Activated T-cell treated with anti-CD3 and anti-CD28 coated beads, Interleukin-2, amount 50 U/mL, for 1 hour (primary cell): ENCODE measurements around the gene CANT1.

ENCODE experiments used
- DNase-seq: peaks from one replicate; pipeline ENCODE4 v3.0.0-alpha.2; 2020

The CANT1 gene

GRCh38 chr17:79009397-79010303 is at the start of gene CANT1:
CANT1 (minus strand) TSS chr17:79009764; CDS start chr17:78997622, 12,142 bp downstream.
- peak; percentile 85 for DNase-seq

GRCh38 chr17:79057737-79058385 is 48.3 kb upstream of the CANT1 start:
- no peak for DNase-seq

DNA sequence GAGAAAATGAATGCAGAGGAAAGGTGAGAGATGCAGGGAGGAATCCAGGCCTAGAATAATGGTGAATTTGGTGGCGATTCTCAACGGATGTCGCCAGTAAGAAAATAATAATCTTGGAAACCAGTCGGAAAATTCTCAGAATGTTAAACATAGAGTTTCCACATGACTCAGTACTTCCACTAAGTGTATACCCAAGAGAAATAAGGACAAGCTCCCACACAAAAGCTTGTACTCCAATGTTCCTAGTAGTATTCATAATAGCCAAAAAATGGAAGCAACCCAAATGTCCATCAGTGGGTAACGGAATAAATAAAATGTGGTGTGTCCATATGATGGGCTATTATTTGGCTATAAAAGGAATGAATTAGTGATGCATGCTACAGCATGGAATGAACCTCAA is 45.6 kb upstream of the CANT1 start:
- no peak for DNase-seq

DNA sequence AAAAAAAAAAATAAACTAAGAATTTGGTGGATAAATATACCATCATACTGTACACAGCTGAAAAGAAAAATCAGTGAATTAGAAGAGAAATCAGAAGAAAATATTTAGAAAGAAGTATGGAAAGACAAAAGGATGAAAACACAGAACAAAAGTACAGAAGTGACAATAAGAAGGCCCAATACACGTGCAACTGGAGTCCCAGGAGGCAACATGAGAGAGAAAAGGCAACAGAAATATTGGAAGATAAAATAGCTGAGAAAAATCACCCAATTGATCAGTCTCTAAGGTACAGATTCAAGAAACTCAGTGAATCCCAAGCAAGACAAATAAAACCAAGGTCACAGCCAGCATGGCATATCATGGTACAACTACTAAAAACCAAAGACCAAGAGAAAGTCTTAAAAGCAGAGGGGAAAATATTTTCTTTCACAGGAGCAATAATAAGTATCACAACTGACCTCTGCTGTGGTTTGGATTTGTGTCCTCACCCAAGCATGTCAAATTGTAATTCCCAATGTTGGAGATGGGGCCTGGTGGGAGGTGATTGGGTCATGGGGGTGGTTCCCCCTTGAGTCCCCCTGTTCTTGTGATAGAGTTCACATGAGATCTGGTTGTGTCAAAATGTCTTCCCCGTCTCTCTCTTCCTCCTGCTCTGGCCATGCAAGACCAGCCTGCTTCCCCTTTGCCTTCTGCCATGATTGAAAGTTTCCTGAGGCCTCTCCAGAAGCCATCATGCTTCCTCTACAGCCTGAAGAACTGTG is 44.8 kb upstream of the CANT1 start:
- no peak for DNase-seq

DNA sequence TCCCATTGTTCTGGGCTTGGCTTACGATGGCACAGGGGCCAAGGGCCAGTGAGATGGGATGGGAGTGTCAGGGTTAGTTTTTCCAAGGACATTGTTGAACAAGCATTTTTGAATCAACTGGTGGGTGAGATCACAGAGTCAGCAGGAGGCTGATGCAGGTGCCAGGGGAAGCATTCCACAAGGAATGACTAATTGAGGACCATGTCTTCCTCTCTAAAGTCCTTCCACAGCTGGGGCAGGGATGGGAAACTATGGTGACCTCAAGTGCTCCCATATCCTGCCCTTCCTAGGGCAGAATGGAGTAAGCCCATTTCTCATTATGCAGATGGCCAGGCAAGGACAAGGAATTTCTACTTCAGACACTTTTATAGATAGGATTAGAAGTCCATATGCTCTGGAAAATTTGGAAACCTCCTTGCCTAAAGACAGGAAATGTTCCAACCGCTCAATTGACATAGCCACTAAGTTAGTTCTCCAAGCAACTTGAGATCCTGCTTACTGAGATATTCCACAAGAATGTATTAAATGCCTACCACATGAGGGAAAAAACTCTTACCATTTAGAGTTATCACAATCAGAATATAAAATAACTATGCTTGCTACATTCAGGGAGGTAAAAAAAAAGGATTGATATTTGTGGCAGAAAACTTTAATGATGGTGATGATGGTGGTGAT is 43.8 kb upstream of the CANT1 start:
- DNase-seq: no peak

GRCh38 chr17:79052131-79052530 is 42.6 kb upstream of the CANT1 start:
- no peak for DNase-seq

- DNase-seq: no peak
These were observed 41.7 kb upstream of the CANT1 start for GRCh38 chr17:79051306-79051705.

- no peak for DNase-seq
These were observed 41.0 kb upstream of the CANT1 start for GRCh38 chr17:79050551-79050950.

GRCh38 chr17:79049821-79050220 is 40.3 kb upstream of the CANT1 start:
- no peak for DNase-seq

GRCh38 chr17:79048826-79049755 is 39.5 kb upstream of the CANT1 start:
- no peak for DNase-seq

GRCh38 chr17:79047923-79048825 is 38.6 kb upstream of the CANT1 start:
- no peak for DNase-seq

DNA sequence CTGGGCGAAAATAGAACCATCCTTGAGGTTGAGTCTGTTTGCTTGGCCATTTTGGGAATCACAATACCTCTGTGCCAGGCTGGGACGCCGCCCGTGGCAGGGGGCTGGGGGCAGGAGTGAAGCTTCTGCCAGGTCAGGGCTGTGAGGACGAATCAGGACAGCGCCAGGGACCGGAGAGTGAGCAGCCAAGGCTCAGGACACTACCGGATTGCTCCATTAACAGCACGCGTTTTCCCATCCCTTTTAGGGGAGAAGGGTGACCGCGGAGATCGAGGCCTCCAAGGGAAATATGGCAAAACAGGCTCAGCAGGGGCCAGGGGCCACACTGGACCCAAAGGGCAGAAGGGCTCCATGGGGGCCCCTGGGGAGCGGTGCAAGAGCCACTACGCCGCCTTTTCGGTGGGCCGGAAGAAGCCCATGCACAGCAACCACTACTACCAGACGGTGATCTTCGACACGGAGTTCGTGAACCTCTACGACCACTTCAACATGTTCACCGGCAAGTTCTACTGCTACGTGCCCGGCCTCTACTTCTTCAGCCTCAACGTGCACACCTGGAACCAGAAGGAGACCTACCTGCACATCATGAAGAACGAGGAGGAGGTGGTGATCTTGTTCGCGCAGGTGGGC is 37.8 kb upstream of the CANT1 start:
- DNase-seq: no peak

DNA sequence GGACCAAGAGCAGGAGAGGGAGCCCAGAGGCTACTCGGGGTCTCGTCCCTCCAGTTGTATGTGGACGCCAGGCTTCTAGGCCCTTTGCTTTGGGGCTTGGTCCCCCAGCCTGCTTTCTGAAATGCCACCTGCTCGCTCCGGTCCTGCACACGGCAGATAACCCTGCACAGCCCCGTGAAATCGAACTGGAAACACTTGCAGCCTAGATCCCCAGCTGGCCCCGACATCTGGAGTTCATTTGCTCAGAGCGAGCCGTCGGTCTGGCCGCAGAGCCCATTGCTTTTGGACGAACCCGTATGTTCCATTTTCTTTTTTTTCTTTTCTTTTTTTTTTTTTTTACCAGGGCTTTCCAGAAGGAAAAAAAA is 37.3 kb upstream of the CANT1 start:
- no peak for DNase-seq

DNA sequence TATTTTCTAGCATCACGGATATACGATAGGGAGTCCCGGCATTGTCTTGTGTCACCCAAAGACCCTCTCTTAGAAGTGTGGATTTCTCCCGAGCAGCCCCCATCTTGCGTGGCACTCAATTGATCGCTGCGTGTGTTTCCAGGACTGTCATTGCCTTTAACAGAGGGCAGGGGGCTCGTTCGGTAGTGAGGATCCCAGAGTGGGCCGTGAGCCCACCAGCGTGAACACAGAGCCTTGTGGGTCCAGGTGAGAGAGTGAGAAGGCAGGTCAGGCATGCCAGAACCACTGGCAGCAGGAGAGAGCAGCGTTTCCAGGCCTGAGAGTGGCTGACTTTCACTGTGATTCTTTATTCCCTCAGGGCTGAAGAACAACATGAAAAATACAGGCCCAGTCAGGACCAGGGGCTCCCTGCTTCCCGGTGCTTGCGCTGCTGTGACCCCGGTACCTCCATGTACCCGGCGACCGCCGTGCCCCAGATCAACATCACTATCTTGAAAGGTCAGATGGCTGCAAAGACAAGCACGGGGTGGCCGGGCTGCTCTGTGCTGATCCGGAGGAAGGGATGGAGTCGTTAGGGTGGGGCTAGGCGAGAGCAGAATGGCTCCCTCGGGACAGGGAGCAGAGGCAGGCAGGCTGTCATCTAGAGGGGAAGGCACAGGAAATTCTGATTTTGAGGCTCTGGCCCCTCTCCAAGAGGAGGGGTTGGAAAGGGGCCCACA is 36.8 kb upstream of the CANT1 start:
- DNase-seq: no peak

DNA sequence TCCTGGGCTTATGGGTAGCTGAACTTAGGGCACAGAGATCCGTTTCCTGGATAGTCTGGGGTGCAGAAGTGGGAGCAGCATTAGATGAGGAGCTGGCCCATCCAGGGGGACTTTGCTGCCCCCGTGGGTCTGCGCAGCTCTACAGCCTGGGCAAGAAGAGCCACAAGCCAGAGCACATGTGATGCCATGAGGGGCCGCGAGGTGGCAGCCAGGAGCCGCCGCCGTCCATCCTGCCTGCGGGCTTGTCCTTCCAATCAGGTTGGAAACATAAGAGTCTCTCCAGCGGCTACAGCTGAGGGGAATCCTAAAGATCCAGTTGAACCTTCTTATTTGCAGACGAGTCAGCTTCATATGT is 36.3 kb upstream of the CANT1 start:
- DNase-seq: peak; percentile 72

GRCh38 chr17:79045001-79045729 is 35.6 kb upstream of the CANT1 start:
- no peak for DNase-seq

DNA sequence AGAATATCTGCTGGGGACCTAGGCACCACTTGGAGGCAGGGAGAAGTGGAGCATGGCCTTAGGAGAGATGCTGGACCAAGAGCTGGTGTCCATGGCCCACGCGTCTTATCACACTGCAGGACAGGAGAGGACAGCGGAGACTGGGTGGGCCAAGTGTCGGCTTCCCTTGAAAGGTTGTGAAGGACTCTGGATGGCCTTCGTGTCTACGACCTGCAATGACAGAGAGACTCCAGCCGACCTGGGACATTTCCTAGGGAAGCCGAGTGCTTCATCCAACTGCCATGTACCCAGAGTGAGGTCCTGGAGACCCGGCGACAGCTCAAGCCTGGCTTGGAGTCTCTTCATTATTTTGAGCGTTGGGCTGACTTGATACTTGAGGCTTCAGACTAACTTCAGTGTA is 34.9 kb upstream of the CANT1 start:
- DNase-seq: no peak

GRCh38 chr17:79043931-79044320 is 34.4 kb upstream of the CANT1 start:
- DNase-seq: no peak
